Right cardiac atrium (tissue), 5 donors: ENCODE data around the gene LPIN3. TPM values are rescaled to one million over a fixed set of nuclear protein-coding genes. Genes with fewer than 3 reads are reported as not detected.
A peak's percentile ranks its signal among the peaks of the same experiment; 100 is the strongest.

Experiments
- ATAC-seq, 2 donors: fragments of 200-7000 bp; cut with Tn5 transposase; one replicate each; pipeline versions ENCODE4 v1.8.0 to v1.9.1; 2020; ENCODE audit warnings: moderate library complexity in 2 of 2, mild to moderate bottlenecking in 1 of 2
- DNase-seq, 3 donors: peaks; one replicate each; pipeline ENCODE4 v3.0.0-alpha.2; 2020
- H3K27ac ChIP-seq: one replicate; pipeline ENCODE4 v1.5.1; 2013; ENCODE audit warnings: mild to moderate bottlenecking, low read length, control low read depth, moderate library complexity
- H3K27me3 ChIP-seq: one replicate; pipeline ENCODE4 v1.6.1; 2013; ENCODE audit not compliant: control insufficient read depth, insufficient read depth
- H3K4me1 ChIP-seq: one replicate; pipeline ENCODE4 v1.6.1; 2013; ENCODE audit warnings: low read length; ENCODE audit not compliant: control insufficient read depth, insufficient read depth
- H3K4me3 ChIP-seq: one replicate; pipeline ENCODE4 v1.5.1; 2013; ENCODE audit warnings: low read length, control low read depth
- H3K9me3 ChIP-seq: one replicate; pipeline ENCODE4 v1.6.1; 2013; ENCODE audit warnings: low read length; ENCODE audit not compliant: control insufficient read depth
- whole genome bisulfite sequencing: extraction: QIAGEN DNeasy Blood & Tissue Kit; methylation state at CpG from one replicate; pipeline ENCODE4 v1.1.7; 2013; 5-methylcytosine and 5-hydroxymethylcytosine counted together
- intact Hi-C, 4 donors: fragments of 100-400 bp; cut with DNase I; formaldehyde crosslinking; loops; one replicate each; pipeline versions ENCODE4 v1.11.0 to v1.14.0; 2022 to 2023
- polyA plus RNA-seq: library from polyadenylated mRNA; stranded (reverse); fragments of 200-250 nt; gene quantifications from one replicate; pipeline ENCODE4 v1.2.3, GENCODE V29; 2013
- total RNA-seq, 4 donors: library from RNA; stranded (reverse); fragmentation: NEBNext Ultra II Directional; extraction: Animal tissue kit (Norgen Biotek cat#: 25700); gene quantifications; one replicate each; pipeline ENCODE4 v1.2.1, GENCODE V29; 2021
- donor health status: healthy with polysubstance abuse.
- donor health status: DM: no; HTN: yes; CAD: no.
- donor health status: DM: no; HTN: no; CAD: no.
- donor health status: DM: no; HTN: yes; CAD: no; lungs with severe emphysema.
- donor health status: DM: yes; HTN: yes; CAD: no.

Gene LPIN3
- total and polyA plus RNA-seq, 5 donors: 9.3 to 18.2 (median 13.5) TPM

DNA sequence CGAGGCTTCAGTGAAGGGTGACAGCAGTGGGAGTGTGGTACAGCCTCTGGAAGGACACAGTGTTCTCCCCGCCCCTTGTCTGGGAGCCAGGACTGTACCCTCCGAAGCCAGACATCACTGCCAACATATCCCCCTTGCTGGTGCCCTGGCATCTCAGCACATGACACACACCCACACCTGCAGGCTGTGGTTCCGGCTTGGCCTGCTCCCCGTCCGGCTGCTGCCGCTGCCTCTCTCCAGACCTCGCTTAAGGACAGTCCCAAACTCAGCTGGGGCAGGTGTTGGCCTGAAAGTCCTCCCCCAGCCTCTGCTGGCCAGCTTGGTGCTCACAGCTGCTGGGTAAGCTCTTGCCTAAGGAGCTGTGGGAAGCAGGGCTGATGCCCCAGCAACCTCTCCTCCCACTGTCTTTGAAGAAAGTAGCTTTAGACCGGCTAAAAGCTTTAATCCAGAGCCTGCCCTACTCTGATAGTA, 19.0 kb downstream of the LPIN3 start:
- no peaks in the 10 kb centered on the region for H3K9me3 ChIP-seq
- no peaks in the 10 kb centered on the region for H3K4me1 ChIP-seq
- H3K27ac ChIP-seq: peak overlapping the region; percentile 13
- H3K27me3 ChIP-seq: no peaks in the 10 kb centered on the region
- intact Hi-C loops: loop anchor here in 2 of 4 donors (5.0 kb wide), 1 partner anchor 48 kb away; no protein-coding TSS in a partner anchor
- ATAC-seq (peak; percentile 8 to 36), DNase-seq (peak in 2 of 3 donors; percentile 63 to 80)
- H3K4me3 ChIP-seq: no peak overlapping the region
- 72% methylated on average over 9 of the region's 9 CpGs for WGBS

DNA sequence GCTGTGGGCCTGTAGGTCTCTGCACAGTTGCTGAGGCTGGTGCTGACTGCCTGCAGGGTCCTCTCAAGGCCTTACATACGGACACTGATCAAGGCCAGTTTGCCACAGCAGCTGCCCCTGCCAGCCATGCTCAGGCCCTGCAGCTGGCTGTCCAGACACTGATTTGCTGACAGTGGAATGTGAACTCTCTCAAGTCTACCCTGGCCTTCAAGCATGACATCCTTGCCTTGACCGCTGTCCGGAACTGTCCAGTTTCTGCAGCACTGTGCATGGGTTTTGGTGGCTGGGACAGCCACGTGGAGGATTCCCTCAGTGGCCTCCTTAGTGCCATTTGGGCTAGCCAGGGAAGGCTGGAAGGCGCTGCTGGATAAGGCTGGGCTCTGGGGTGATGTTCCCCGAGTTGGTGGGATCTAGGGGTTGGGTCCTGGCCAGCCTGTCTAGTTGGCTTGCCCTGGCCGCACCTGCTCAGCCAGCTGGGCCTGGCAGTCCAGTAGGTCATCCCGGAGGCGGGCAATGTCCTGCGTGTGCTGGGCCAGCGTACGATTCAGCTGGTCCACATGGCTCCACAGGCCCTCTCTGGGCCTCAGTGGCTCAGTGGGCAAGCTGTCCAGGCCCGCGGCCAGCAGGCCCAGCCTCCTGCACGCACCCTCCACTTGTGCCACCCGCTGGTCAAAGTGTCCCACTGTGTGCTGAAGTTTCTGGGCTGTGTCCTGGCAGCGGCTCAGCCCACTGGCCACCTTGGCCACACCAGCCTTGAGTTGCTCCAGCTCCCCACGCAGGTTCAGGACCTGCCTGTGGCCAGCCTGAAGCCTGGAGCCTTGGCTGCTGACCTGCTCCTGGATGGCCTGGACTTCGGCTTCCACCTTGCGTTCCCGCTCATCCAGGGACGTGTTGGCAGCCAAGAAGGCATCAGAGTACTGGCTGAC, 20.5 kb downstream of the LPIN3 start:
- peak in 1 of 2 donors; percentile 2 for ATAC-seq
- Histone ChIP-seq H3K4me3 (no peak overlapping the region), H3K27ac (peak overlapping the region; percentile 15), H3K4me1 (no peaks in the 10 kb centered on the region), H3K27me3 (no peaks in the 10 kb centered on the region), H3K9me3 (no peaks in the 10 kb centered on the region)
- intact Hi-C loops: loop anchor here in 2 of 4 donors (5.0 kb wide), 1 partner anchor 46 kb away; no protein-coding TSS in a partner anchor
- DNase-seq: peak in 2 of 3 donors; percentile 48 to 55
- WGBS: 90% methylated on average over 22 of the region's 22 CpGs

DNA sequence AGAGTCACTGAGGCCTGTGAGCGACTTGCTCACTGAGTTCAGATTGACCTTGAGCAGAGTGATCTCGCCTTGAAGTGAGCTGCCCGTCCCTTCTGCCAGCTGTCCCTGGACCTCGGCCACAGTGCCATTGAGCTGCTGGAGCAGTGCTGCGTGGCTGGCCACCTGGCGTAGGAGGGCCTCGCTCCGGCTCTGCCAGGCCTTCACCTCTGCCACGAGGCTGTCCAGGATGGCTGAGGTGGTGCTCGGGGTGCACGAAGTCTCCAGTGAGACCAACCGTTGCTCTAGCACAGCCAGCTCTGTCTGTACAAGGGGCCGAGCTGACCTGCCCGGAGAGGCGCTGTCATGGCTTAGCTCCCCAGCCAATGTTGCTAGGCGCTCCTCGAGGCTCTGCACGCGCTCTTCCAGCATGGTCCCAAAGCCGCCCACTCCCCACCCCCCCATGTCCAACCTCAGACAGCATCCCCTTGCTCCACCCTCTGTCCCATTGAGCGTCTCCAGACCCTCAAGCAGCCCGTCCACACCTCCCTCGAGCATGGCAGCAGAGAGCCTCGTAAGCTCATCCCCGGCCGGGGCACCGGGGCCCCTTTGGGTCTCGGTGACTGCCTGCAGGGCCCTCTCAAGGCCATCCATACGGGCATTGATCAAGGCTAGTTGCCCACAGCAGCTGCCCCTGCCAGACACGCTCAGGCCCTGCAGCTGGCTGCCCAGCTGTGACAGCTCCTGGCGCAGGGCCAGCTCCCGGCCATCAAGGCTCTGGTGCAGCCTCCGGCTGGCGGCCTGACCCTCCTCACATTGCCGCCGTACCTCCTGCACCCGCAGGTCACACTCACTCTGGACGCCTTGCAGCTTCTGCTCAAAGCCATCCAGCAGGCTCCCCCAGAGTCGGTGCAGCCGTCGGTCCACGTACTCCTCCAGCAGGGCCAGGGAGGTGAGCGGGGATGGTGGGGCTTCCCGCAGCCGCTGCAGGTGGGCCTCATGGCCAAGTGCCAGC, 21.4 kb downstream of the LPIN3 start:
- Histone ChIP-seq H3K27me3 (no peaks in the 10 kb centered on the region), H3K4me1 (no peaks in the 10 kb centered on the region), H3K9me3 (no peaks in the 10 kb centered on the region), H3K4me3 (no peak overlapping the region), H3K27ac (no peak overlapping the region)
- WGBS: 77% methylated on average over 45 of the region's 45 CpGs
- intact Hi-C loops: loop anchor here in 2 of 4 donors (5.0 kb wide), 1 partner anchor 45 kb away; no protein-coding TSS in a partner anchor
- DNase-seq (peak in 2 of 3 donors; percentile 74 to 78), ATAC-seq (peak; percentile 1 to 8)

DNA sequence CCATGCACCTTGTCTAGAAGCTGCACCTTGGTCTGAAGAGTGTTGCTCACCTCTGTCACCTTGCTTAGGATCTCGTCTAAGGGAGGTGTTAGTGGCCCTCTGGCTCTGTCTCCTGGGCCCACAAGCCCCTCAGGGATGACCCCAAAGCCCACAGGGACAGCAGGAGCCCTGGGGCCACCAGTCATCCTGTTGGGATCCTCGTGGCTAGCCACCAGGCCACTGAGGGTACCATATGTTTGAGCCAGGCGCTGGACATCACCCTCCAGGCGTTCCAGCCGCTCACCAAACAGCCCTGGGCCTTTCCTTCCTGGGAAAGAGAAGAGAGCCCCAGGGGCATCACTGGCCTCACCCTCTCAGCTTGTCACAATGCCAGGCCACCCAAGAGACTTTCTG, 22.1 kb downstream of the LPIN3 start:
- H3K27me3 ChIP-seq: no peaks in the 10 kb centered on the region
- no peaks in the 10 kb centered on the region for H3K9me3 ChIP-seq
- WGBS: 90% methylated on average over 5 of the region's 5 CpGs
- intact Hi-C loops: loop anchor here in 2 of 4 donors (5.0 kb wide), 1 partner anchor 45 kb away; no protein-coding TSS in a partner anchor
- no peaks in the 10 kb centered on the region for H3K4me1 ChIP-seq
- H3K27ac ChIP-seq: no peak overlapping the region
- H3K4me3 ChIP-seq: no peak overlapping the region
- DNase-seq (peak in 2 of 3 donors; percentile 27 to 28), ATAC-seq (no peak)

DNA sequence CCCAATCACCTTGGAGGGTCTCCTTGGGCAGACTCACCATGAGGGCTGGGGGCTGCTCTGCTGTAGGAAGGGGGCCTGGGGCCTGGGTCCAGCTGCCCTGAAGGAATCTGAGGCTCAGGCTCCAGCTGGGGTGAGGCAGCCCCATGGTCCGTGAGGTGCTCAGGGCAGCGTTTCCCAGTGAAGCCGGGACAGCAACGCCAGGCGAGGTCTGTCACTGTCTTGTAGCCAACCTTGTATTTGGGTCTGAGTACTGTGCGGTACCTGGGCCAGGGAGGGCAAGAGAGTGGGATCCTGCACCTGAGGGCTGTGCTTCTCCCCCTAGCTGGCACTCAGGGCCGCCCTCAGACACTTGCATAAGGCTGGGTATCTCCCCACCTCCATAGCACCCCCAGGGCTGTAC, 23.0 kb downstream of the LPIN3 start:
- H3K4me1 ChIP-seq: no peaks in the 10 kb centered on the region
- WGBS: 96% methylated on average over 7 of the region's 7 CpGs
- peak in 2 of 3 donors; percentile 19 to 30 for DNase-seq
- H3K27me3 ChIP-seq: no peaks in the 10 kb centered on the region
- ATAC-seq: no peak
- H3K9me3 ChIP-seq: no peaks in the 10 kb centered on the region
- no peak overlapping the region for H3K27ac ChIP-seq
- H3K4me3 ChIP-seq: no peak overlapping the region
- intact Hi-C loops: loop anchor here in 2 of 4 donors (5.0 kb wide), 1 partner anchor 44 kb away; no protein-coding TSS in a partner anchor

DNA sequence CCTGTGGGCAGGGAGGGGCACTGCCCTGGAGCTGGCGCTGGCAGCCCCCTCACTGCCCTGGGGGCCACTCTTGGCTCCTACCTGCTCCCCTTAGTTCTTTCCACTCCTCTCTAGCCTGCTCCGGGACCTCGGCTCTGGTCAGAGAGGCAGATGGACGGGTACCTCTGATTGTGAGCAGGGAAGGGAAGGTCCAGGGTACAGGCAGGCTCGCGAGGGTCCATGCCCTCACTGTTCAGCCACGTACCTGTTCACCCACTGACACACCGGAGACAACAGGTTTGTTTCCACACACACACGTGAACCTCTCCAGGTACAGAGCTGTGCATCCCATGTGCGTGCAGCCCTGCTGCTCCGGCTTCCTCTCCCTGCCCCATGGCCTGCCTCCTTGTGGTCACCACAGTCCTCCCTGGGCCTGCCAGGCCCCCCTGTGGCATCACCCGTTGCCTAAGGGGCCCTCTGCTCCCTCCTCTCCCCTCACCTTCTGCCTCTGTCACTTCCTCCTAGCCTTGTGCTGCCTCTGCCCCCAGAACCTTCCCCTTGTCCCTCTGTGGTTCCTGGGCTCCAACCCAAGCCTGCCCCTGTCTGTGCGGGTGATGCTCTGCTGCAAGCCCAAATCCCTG, 23.7 kb downstream of the LPIN3 start:
- ATAC-seq: no peak
- Histone ChIP-seq H3K9me3 (no peaks in the 10 kb centered on the region), H3K4me1 (no peaks in the 10 kb centered on the region), H3K4me3 (no peak overlapping the region), H3K27ac (no peak overlapping the region), H3K27me3 (no peaks in the 10 kb centered on the region)
- DNase-seq: no peak
- intact Hi-C loops: loop anchor here in 2 of 4 donors (5.0 kb wide), 1 partner anchor 43 kb away; no protein-coding TSS in a partner anchor
- WGBS: 92% methylated on average over 13 of the region's 13 CpGs

DNA sequence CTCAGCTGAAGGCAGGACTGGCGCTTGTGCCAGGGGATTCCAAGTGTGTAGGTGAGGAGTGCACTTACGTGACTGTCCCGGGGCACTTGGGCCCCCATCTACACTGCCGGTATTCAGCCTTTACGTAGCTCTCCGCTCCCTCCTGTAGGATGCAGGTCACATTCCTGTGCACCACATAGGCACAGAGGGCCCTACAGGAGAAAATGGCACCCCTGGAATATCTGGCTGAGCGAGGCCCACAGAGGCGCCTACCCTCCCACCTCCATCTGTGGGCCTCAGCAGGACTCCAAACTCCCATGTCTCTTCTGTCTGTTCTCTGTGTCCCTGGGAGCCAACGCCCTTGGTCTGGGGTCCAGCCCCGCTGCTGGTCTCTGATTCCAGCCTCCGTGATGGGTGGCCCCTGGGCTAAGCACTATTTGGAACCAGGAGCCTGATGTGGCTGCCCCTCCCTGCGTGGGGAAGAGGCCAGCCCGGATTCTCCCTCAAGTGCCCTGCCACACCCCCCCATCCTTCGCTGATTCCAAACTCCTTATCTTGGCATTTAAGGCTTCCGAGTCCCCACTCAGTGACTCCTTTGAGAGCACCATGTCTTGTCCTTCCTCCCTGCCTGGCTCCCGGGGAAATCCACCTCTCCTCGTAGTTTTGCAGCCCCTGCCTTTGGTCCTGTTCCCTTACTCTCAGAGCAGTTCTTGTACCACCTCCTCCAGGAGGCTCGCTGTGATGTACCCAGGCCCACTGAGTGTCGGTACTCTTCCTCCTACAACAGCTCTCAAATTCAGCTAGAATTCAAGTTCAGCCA, 24.5 kb downstream of the LPIN3 start:
- H3K27ac ChIP-seq: no peak overlapping the region
- no peak for DNase-seq
- no peaks in the 10 kb centered on the region for H3K4me1 ChIP-seq
- no peak for ATAC-seq
- intact Hi-C loops: loop anchor here in 2 of 4 donors (5.0 kb wide), 1 partner anchor 42 kb away; no protein-coding TSS in a partner anchor
- no peaks in the 10 kb centered on the region for H3K27me3 ChIP-seq
- whole genome bisulfite sequencing: 77% methylated on average over 19 of the region's 19 CpGs
- H3K4me3 ChIP-seq: no peak overlapping the region
- no peaks in the 10 kb centered on the region for H3K9me3 ChIP-seq

DNA sequence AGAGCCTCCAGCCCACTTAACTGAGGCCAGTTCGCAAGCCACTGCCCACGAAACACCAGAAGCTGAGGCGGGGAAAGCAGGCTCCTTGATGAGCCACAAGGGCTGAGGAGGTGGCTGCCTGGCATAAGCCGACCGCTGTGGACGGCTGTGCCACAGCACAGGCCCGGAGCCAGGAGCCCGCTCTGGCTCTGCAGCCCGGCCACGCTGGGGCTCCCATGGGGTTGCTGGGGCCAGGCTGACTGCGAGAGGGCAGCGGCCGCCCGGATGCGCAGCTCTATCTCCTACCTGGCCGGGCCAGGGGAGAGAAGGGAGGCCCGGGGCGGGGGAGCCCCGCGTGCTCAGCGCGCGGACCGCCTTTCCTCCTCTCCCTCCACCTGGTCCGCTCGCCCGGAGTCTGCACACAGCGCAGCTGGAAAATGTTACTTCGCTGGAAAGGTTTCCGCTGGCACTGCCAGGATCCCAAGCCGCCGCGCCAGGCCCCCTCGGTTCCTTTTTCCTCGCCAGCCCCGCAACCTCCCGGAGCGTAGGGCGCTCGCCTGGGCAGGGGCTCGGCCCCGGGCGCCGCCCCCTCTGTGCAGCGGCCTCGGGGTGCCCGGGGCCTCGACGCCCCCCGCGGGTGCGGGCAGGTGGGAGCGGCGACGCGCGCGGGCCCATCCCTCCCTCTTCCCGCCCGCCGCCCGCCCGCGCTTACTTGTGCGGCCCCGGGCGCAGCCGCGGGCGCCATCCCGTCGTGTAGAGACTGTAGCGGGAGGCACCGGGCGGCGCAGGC, 25.3 kb downstream of the LPIN3 start:
- WGBS: 4% methylated on average over 76 of the region's 76 CpGs
- no peak for ATAC-seq

More for the DNA sequence above, 25.3 kb downstream of the LPIN3 start:
- H3K4me1 ChIP-seq: no peaks in the 10 kb centered on the region
- peak in 1 of 3 donors; percentile 77 for DNase-seq
- no peaks in the 10 kb centered on the region for H3K9me3 ChIP-seq
- peak overlapping the region; percentile 62 for H3K4me3 ChIP-seq
- intact Hi-C loops: no loop called here
- H3K27me3 ChIP-seq: no peaks in the 10 kb centered on the region
- H3K27ac ChIP-seq: no peak overlapping the region
